ENCODE results near the gene SLC7A11.
A peak's percentile ranks its signal among the peaks of the same experiment; 100 is the strongest.
"Not testable (repeated sequence)": the region's sequence is repeated elsewhere in the genome, so short reads cannot be mapped to it uniquely, and the experiment has no call there.

Gene SLC7A11

DNA sequence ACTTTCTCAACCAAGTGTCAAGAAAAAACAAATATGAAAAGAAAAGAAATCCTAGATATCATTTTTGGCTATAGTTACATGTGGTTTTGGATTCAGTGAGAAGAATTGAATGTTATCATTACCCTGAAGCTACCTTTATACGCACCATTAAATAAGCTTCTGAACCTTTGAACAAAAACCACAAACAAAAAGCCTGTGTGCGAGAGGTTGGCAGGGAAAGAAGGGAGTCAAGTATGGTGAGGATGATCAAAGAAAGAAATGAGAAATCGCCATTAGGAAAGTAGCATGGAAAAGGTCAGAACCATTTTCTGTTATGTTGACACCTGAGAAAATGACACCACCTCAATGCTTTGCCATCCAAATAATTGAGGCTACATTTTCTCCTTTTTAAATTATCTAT is 1.2 kb upstream of the SLC7A11 start:
- Histone ChIP-seq H3K9ac (ENCODE audit: low read length) (no peak overlapping the region), H3K9me3 (ENCODE audit: control insufficient read depth, insufficient read depth, low read depth, low read length) (no peaks in the 10 kb centered on the region), H3K4me1 (ENCODE audit: control insufficient read depth, insufficient read depth, low read length) (peaks cover 14% of the 10 kb centered on the region), H3K27me3 (ENCODE audit: control insufficient read depth, insufficient read depth, low read length) (no peaks in the 10 kb centered on the region), H3K36me3 (ENCODE audit: control insufficient read depth, insufficient read depth, low read length) (no peaks in the 10 kb centered on the region; the same call in 1 of the 2 replicates), H3K27ac (ENCODE audit: low read depth, low read length) (peak overlapping the region; percentile 97; the same call in 1 of the 2 replicates), H3K4me3 (ENCODE audit: low read depth, low read length) (no peak overlapping the region)

DNA sequence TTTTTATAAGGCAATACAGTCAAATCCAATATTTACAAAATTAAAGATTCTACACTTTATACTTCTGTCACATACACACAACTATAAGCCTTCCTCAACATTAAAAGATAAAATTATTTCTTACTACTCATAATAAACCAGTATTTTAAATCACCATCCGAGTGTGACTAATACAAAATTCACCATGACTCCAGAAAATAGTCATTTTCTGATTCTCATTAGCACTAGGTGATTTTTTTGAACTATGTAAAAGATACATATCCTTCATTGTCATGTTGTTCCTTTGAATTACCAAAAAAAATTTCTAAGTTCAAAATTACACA is 646 bp upstream of the SLC7A11 start:
- H3K4me3 ChIP-seq (ENCODE audit: low read depth, low read length), result peak overlapping the region; percentile 79
- H3K9me3 ChIP-seq (ENCODE audit: control insufficient read depth, insufficient read depth, low read depth, low read length), result no peaks in the 10 kb centered on the region; the same call in 1 of the 2 replicates
- peak overlapping the region; percentile 97 for H3K27ac ChIP-seq (ENCODE audit: low read depth, low read length)
- no peaks in the 10 kb centered on the region for H3K27me3 ChIP-seq (ENCODE audit: control insufficient read depth, insufficient read depth, low read length)
- H3K4me1 ChIP-seq (ENCODE audit: control insufficient read depth, insufficient read depth, low read length), result peaks cover 14% of the 10 kb centered on the region
- no peaks in the 10 kb centered on the region; the same call in 1 of the 2 replicates for H3K36me3 ChIP-seq (ENCODE audit: control insufficient read depth, insufficient read depth, low read length)
- H3K9ac ChIP-seq (ENCODE audit: low read length), result peak overlapping the region; percentile 79

DNA sequence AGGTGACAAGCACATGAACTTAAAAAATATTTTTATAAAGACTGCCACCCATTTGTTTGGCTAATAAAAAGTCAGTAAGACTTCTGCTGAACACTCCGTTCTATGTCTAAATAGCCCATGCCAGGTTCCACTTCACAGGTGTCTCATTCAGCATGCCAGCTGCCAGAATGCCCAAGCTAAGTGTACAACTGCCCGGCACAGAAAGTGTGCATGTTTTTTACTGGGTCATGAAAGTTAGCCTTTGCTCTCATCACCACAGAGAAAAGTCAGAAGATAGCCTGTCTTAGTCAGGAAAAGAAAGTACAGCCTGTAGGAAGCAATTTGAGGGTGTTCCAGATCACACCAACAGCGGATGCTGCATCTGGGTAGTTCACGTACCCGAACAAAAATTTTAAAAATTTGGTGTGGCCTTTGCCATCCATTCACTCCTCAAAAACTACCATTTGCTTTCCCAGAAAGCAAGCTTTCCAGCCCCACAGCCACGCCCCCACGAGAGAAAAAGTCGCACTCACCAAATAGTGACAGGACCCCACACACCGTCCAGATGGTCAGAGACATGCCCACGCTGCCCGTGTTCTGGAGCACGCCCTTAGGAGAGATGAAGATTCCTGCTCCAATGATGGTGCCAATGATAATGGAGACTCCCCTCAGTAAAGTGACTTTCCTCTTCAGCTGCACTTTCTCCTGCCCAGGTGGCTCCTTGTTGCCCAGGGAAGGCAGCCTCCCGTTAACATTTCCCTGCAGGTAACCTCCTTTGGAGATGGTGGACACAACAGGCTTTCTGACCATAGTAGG is 671 bp downstream of the SLC7A11 start:
- H3K4me1 ChIP-seq (ENCODE audit: control insufficient read depth, insufficient read depth, low read length), result peaks cover 14% of the 10 kb centered on the region
- H3K9me3 ChIP-seq (ENCODE audit: control insufficient read depth, insufficient read depth, low read depth, low read length), result no peaks in the 10 kb centered on the region; the same call in 1 of the 2 replicates
- peak overlapping the region; percentile 88 for H3K27ac ChIP-seq (ENCODE audit: low read depth, low read length)
- peaks cover 2% of the 10 kb centered on the region for H3K36me3 ChIP-seq (ENCODE audit: control insufficient read depth, insufficient read depth, low read length)
- H3K4me3 ChIP-seq (ENCODE audit: low read depth, low read length), result peak overlapping the region; percentile 79
- H3K27me3 ChIP-seq (ENCODE audit: control insufficient read depth, insufficient read depth, low read length), result no peaks in the 10 kb centered on the region
- peak overlapping the region; percentile 94 for H3K9ac ChIP-seq (ENCODE audit: low read length)

DNA sequence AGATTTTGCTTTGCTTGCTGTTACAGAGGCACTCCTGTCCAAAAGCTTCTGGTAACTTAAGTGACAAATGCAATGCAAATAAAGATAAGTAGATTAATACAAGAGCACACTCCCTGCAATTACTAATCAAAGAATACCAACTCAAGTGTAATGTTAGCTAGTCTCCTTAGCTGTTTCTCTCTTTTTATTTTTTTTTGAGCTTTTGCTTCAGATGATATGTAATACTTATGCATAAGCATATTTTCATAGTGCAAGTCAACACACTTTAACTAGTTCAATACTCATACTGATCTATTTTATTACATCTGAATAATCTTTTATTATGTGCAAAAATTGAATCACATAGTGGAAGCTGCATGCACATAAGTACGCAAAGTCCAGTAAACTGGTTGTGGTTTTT is 2.7 kb downstream of the SLC7A11 start:
- Histone ChIP-seq H3K27me3 (ENCODE audit: control insufficient read depth, insufficient read depth, low read length) (no peaks in the 10 kb centered on the region), H3K9me3 (ENCODE audit: control insufficient read depth, insufficient read depth, low read depth, low read length) (no peaks in the 10 kb centered on the region; the same call in 1 of the 2 replicates), H3K36me3 (ENCODE audit: control insufficient read depth, insufficient read depth, low read length) (peaks cover 21% of the 10 kb centered on the region), H3K9ac (ENCODE audit: low read length) (no peak overlapping the region), H3K4me1 (ENCODE audit: control insufficient read depth, insufficient read depth, low read length) (peaks cover 21% of the 10 kb centered on the region), H3K27ac (ENCODE audit: low read depth, low read length) (no peak overlapping the region), H3K4me3 (ENCODE audit: low read depth, low read length) (peak overlapping the region; percentile 79)

DNA sequence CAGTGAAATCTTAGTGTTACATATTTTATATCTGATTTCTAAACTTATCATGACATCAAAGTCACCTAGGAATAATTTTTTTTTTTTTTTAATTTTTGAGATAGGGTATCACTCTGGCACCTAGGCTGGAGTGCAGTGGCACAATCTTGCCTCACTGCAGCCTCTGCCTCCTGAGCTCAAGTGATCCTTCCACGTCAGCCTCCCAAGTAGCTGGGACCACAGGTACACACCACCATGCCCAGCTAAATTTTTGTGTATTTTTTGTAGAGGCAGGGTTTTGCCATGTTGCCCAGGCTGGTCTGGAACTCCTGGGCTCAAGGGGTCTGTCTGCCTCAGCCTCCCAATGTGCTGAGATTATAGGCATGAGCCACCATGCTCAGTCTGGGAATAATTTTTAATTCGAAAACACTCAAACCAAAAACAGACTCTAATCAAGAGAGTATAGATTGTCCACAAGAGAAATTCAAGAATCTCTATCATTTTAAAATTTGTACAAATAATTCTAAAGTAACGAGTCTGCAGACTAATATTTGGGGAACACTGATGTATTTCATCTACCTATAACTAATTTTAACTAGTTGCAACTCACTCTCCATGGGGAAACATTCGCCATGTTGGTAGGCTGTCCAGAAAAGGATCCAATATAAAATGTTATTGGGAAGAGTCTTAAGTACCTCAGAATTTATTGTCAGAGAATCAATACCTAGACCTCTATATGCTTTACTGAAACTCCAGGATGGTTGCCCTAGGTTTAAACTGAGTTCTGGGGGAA is 3.4 kb downstream of the SLC7A11 start:
- Histone ChIP-seq H3K9me3 (ENCODE audit: control insufficient read depth, insufficient read depth, low read depth, low read length) (no peaks in the 10 kb centered on the region; the same call in 1 of the 2 replicates), H3K27ac (ENCODE audit: low read depth, low read length) (no peak overlapping the region), H3K4me3 (ENCODE audit: low read depth, low read length) (peak overlapping the region; percentile 79; the same call in 1 of the 2 replicates), H3K9ac (ENCODE audit: low read length) (no peak overlapping the region), H3K4me1 (ENCODE audit: control insufficient read depth, insufficient read depth, low read length) (peaks cover 19% of the 10 kb centered on the region), H3K36me3 (ENCODE audit: control insufficient read depth, insufficient read depth, low read length) (peaks cover 28% of the 10 kb centered on the region), H3K27me3 (ENCODE audit: control insufficient read depth, insufficient read depth, low read length) (no peaks in the 10 kb centered on the region)

DNA sequence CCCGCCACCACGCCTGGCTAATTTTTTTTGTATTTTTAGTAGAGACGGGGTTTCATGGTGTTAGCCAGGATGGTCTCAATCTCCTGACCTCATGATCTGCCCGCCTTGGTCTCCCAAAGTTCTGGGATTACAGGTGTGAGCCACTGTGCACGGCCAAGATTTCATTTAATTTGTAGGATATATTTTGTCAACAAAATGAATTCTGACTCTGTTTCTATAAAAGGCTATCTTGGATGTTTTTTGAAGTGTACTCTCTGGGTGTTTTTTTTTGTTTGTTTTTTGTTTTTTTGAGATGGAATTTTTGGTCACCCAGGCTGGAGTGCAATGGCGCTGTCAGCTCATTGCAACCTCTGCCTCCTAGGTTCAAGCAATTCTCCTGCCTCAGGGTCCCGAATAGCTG is 5.0 kb downstream of the SLC7A11 start:
- H3K4me1 ChIP-seq (ENCODE audit: control insufficient read depth, insufficient read depth, low read length); H3K9me3 ChIP-seq (ENCODE audit: control insufficient read depth, insufficient read depth, low read depth, low read length); H3K27me3 ChIP-seq (ENCODE audit: control insufficient read depth, insufficient read depth, low read length); H3K4me3 ChIP-seq (ENCODE audit: low read depth, low read length); H3K9ac ChIP-seq (ENCODE audit: low read length); H3K27ac ChIP-seq (ENCODE audit: low read depth, low read length): not testable (repeated sequence)
- peaks cover 35% of the 10 kb centered on the region for H3K36me3 ChIP-seq (ENCODE audit: control insufficient read depth, insufficient read depth, low read length)

DNA sequence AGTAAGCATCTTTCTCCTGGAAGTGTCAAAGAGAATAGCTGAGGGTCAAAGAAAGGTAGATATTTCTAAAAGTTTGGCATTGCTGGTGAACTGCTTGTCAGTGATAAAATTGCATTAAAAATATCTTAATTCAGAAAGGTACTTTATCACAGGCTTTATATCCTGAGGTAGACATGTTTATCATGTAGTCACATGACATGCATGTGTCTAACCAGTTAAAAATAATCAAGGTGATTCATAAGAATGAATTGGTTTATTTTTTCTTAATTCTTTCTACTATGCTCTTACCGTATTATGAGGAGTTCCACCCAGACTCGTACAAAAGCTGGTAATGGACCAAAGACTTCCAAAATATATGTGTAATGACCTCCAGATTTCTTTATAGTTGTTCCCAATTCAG is 6.1 kb downstream of the SLC7A11 start:
- no peak overlapping the region for H3K9ac ChIP-seq (ENCODE audit: low read length)

DNA sequence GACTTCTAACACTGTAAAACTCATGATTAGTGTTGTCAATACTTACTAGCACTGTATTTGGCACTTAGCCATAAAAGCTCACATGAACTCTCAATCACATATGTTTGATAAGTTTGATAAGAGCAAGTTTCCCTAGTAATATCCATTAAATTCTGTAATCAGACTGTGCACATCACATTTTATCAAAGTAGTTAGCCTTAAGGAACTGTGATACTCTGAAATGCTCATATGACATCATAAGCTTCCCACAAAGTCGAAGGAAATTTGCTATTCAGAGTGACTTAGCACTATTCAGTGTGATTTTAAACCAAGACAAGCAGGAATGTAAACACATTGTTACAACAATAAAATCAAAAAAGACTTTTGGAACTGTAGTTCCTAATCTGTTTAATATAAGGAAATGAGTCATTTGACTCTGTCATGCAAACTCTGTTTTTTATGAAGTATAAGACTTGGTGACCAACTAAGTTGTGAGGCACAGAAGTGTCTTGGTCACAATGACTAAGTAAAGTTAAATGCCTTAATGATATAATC is 6.7 kb downstream of the SLC7A11 start:
- Histone ChIP-seq H3K4me1 (ENCODE audit: control insufficient read depth, insufficient read depth, low read length) (peaks cover 7% of the 10 kb centered on the region), H3K9me3 (ENCODE audit: control insufficient read depth, insufficient read depth, low read depth, low read length) (no peaks in the 10 kb centered on the region; the same call in 1 of the 2 replicates), H3K27ac (ENCODE audit: low read depth, low read length) (no peak overlapping the region), H3K4me3 (ENCODE audit: low read depth, low read length) (no peak overlapping the region), H3K9ac (ENCODE audit: low read length) (no peak overlapping the region), H3K36me3 (ENCODE audit: control insufficient read depth, insufficient read depth, low read length) (peaks cover 48% of the 10 kb centered on the region), H3K27me3 (ENCODE audit: control insufficient read depth, insufficient read depth, low read length) (no peaks in the 10 kb centered on the region)

More for the DNA sequence above, 6.1 kb downstream of the SLC7A11 start:
- Histone ChIP-seq H3K9me3 (ENCODE audit: control insufficient read depth, insufficient read depth, low read depth, low read length) (no peaks in the 10 kb centered on the region; the same call in 1 of the 2 replicates), H3K4me1 (ENCODE audit: control insufficient read depth, insufficient read depth, low read length) (peaks cover 7% of the 10 kb centered on the region), H3K27me3 (ENCODE audit: control insufficient read depth, insufficient read depth, low read length) (no peaks in the 10 kb centered on the region), H3K36me3 (ENCODE audit: control insufficient read depth, insufficient read depth, low read length) (peaks cover 44% of the 10 kb centered on the region), H3K4me3 (ENCODE audit: low read depth, low read length) (no peak overlapping the region), H3K27ac (ENCODE audit: low read depth, low read length) (no peak overlapping the region)

DNA sequence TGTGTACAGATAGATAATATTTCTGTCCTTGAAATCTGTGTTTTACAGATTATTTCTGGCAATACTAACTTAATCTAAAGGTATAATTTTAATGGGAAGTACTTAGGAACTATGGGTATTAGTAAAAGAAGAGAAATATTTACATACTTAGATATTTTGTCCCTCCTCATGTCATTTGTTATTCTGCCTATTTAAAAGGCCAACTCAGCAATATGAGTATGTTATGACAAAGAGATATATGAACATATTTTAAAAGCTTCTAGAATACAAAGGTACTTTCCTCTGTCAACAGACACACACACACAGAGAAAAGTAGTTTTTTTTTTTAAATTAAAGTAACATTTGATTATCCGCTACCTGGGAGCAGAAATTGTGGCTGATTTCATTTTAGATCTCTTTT is 7.9 kb downstream of the SLC7A11 start:
- no peak overlapping the region for H3K9ac ChIP-seq (ENCODE audit: low read length)

DNA sequence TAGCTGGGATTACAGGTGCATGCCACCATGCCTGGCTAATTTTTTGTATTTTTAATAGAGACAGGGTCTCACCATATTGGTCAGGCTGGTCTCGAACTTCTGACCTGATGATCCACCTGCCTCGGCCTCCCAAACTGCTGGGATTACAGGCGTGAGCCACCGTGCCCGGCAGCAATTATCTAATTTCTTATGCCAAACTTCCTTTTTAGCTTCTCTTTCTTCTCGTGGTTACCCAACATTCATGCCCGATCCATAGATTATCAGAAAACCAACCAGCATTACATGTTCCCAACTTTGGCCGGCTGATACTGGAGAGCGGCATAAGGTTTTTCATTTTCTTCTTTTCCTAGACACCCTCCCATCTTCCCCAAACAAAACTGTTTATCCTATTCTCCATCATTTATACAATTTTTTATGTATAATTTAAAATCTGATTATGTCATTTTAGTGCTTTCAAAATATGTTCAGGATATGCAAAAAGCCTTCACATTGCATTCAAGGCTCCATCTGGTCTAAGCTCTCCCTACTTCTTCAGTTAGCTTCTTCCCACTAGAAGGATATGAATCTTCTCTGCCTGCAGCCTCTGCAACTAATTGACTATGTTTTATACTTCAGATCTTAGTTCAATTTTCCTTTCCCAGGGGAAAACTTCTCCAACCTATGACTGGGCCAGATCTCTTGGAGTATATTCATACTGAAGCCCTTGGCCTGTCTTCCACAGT is 8.7 kb downstream of the SLC7A11 start:
- Histone ChIP-seq H3K4me3 (ENCODE audit: low read depth, low read length) (no peak overlapping the region), H3K27ac (ENCODE audit: low read depth, low read length) (no peak overlapping the region), H3K9me3 (ENCODE audit: control insufficient read depth, insufficient read depth, low read depth, low read length) (no peaks in the 10 kb centered on the region; the same call in 1 of the 2 replicates), H3K27me3 (ENCODE audit: control insufficient read depth, insufficient read depth, low read length) (no peaks in the 10 kb centered on the region), H3K9ac (ENCODE audit: low read length) (no peak overlapping the region), H3K36me3 (ENCODE audit: control insufficient read depth, insufficient read depth, low read length) (peaks cover 48% of the 10 kb centered on the region), H3K4me1 (ENCODE audit: control insufficient read depth, insufficient read depth, low read length) (peaks cover 10% of the 10 kb centered on the region)

More for the DNA sequence above, 7.9 kb downstream of the SLC7A11 start:
- H3K4me3 ChIP-seq (ENCODE audit: low read depth, low read length), result no peak overlapping the region
- H3K27ac ChIP-seq (ENCODE audit: low read depth, low read length), result no peak overlapping the region
- H3K9me3 ChIP-seq (ENCODE audit: control insufficient read depth, insufficient read depth, low read depth, low read length), result no peaks in the 10 kb centered on the region; the same call in 1 of the 2 replicates
- H3K36me3 ChIP-seq (ENCODE audit: control insufficient read depth, insufficient read depth, low read length), result peaks cover 48% of the 10 kb centered on the region
- H3K4me1 ChIP-seq (ENCODE audit: control insufficient read depth, insufficient read depth, low read length), result peaks cover 7% of the 10 kb centered on the region
- no peaks in the 10 kb centered on the region for H3K27me3 ChIP-seq (ENCODE audit: control insufficient read depth, insufficient read depth, low read length)
